Body of pancreas (tissue), 4 donors: ENCODE results near the gene HSPA1A.

Experiments used
- POLR2A ChIP-seq, 3 donors: fragments of 450-650 bp; IDR thresholded peaks; one replicate each; pipeline ENCODE4 v1.6.1; 2016; ENCODE audit warnings: antibody characterized with exemption in 3 of 3, mild to moderate bottlenecking in 2 of 3
- TF ChIP-seq, protein P1 (sequence below), 7 experiments: fragments of 450-650 bp in 4 of 7; fragments of 200-600 bp in 3 of 7; sonication (generic) in 3 of 7; IDR thresholded peaks; one replicate each; pipeline ENCODE4 v1.5.1; 2016 to 2019; ENCODE audit warnings: antibody characterized with exemption in 7 of 7

DNA sequence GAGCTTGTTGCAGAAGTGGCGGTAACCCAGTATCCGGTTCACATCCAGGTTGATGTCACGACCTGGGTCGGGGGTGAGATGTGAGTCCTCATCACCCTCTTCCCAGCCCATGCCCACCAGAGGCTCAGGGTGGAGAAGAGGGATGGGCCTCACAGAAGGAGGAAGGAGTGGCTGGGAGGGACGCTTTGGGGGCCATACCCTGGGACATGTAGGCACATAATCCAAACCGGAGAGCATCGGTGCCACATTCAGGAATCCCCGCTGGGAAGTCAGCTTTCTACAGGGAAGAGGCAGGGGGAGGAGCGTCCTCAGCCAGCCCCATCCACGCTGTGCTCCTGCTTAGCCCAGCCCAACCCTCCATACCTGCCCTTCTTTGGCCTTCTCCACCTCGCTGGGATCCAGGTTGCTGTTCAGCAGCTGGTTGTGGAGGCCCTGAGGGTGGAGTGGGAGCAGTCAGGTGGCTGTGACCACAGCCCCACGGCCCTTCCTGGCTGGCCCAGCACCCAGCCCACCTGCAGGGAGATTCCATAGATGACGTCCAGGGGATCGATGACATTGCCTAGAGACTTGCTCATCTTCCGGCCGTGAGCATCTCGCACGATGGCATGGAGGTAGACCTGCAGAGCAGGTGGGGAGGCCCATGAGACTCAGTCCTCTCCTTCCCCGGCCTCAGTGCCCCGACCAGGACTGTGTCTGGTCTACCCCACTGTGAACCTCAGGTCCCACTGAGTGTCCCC lies 34.7 kb upstream of the HSPA1A start:
- TF ChIP-seq, protein P1, sequence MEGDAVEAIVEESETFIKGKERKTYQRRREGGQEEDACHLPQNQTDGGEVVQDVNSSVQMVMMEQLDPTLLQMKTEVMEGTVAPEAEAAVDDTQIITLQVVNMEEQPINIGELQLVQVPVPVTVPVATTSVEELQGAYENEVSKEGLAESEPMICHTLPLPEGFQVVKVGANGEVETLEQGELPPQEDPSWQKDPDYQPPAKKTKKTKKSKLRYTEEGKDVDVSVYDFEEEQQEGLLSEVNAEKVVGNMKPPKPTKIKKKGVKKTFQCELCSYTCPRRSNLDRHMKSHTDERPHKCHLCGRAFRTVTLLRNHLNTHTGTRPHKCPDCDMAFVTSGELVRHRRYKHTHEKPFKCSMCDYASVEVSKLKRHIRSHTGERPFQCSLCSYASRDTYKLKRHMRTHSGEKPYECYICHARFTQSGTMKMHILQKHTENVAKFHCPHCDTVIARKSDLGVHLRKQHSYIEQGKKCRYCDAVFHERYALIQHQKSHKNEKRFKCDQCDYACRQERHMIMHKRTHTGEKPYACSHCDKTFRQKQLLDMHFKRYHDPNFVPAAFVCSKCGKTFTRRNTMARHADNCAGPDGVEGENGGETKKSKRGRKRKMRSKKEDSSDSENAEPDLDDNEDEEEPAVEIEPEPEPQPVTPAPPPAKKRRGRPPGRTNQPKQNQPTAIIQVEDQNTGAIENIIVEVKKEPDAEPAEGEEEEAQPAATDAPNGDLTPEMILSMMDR (IDR thresholded peaks at IDR 0.05), result no peak
- TF ChIP-seq POLR2A (IDR thresholded peaks at IDR 0.05), result no peak
